ENCODE measurements around the gene MEGF8. TPM values are rescaled to one million over a fixed set of nuclear protein-coding genes. Genes with fewer than 3 reads are reported as not detected.

MEGF8 gene
- total RNA-seq, 1 experiment from 2014 or later = 26.1 TPM

DNA sequence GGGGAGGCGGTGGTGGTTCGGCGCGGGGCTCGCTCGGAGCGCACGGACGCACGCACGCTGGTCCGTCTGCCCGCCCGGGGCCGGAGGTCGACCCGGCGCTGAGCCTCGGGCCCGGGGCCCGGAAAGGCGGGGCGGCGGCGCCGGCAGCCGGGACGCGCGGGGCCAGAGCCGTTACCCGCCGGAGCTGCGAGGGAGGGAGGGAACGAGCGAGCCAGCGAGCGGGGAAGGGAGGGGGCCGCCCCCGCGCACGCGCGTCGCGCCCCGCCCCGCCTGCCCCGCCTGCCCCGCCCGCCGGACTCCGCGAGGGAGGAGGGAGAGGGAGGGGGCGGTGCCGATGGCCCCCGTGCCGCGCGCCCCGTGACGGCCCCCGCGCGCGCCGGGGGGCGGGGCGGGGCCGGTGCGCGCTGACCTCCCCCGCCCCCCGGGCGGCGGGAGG is 41.4 kb upstream of the MEGF8 start:
- peak overlapping the region; percentile 34 for H3K4me3 ChIP-seq (ENCODE audit: insufficient read depth, low read depth, low read length)
- peak; percentile 97 for DNase-seq
- H3K36me3 ChIP-seq (replicated peaks; ENCODE audit: control insufficient read depth, insufficient read depth, low read length) = peaks cover 5% of the 10 kb centered on the region
- H3K27me3 ChIP-seq (ENCODE audit: control insufficient read depth, insufficient read depth, low read length) = no peaks in the 10 kb centered on the region

DNA sequence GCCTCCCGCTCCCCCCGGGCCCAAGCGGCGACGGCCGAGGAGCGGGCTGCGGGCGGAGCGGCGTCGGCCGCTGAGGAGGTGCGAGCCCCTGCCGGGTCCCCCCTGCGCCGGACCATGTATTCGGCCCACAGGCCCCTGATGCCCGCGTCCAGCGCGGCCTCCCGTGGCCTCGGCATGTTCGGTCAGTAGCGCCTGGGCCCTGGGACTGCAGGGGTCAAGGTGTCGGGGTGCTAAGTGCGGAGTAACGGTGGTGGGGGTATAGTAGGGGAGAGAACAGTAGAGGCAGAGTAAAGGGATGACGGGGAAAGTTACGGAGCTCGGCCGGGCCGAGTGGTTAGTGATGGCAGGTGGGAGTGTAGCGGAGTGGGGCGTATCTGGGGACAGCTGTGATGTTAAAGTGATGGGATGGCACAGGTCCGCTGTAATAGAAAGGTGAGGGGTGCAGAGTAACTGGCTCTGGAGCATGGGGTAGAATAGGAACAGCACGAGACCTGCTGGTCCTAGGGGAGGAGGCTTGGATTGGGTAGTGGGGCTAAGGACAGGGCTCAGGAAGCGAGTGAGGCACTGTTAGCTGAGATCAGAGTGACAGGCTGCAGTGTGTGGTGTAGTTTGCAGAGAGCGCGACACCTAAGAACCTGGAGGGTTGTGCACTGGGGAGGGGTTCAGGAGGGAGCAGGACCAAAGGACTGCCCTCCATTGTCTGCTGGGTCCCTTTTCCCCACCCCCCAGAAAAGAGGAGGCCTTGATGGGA is 40.7 kb upstream of the MEGF8 start:
- Histone ChIP-seq H3K27me3 (ENCODE audit: control insufficient read depth, insufficient read depth, low read length) (no peaks in the 10 kb centered on the region), H3K36me3 (replicated peaks; ENCODE audit: control insufficient read depth, insufficient read depth, low read length) (peaks cover 9% of the 10 kb centered on the region), H3K4me3 (ENCODE audit: insufficient read depth, low read depth, low read length) (peak overlapping the region; percentile 66)
- peak; percentile 77 for DNase-seq

DNA sequence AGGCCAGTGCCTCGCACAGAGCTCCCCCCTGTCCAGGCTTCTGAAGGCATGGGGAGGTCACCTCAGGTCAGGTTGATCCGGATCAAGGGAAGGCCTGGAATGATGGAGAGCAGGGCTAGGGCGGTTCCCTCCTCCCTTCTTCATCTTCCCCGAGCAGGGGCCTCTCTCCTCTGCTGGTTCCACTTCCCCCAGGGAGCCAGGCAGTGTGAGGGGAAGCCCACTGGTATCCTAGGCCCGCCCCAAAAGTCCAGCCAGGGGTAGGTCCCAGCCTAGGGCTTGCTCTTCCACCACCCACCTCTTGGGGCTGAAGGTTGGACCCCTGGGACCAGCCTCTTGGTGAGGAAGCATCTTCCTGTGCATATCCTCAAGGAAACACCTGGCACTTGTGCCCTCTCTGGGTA is 39.9 kb upstream of the MEGF8 start:
- Histone ChIP-seq H3K27me3 (ENCODE audit: control insufficient read depth, insufficient read depth, low read length) (no peaks in the 10 kb centered on the region), H3K36me3 (replicated peaks; ENCODE audit: control insufficient read depth, insufficient read depth, low read length) (peaks cover 10% of the 10 kb centered on the region), H3K4me3 (ENCODE audit: insufficient read depth, low read depth, low read length) (no peak overlapping the region)
- no peak for DNase-seq

- Histone ChIP-seq H3K36me3 (replicated peaks; ENCODE audit: control insufficient read depth, insufficient read depth, low read length) (peaks cover 10% of the 10 kb centered on the region), H3K27me3 (ENCODE audit: control insufficient read depth, insufficient read depth, low read length) (no peaks in the 10 kb centered on the region), H3K4me3 (ENCODE audit: insufficient read depth, low read depth, low read length) (no peak overlapping the region)
- DNase-seq = no peak
Measured at GRCh38 chr19:42285988-42286348, 39.5 kb upstream of the MEGF8 start.

- H3K36me3 ChIP-seq (replicated peaks; ENCODE audit: control insufficient read depth, insufficient read depth, low read length) = peaks cover 10% of the 10 kb centered on the region
- no peak overlapping the region for H3K4me3 ChIP-seq (ENCODE audit: insufficient read depth, low read depth, low read length)
- H3K27me3 ChIP-seq (ENCODE audit: control insufficient read depth, insufficient read depth, low read length) = no peaks in the 10 kb centered on the region
- DNase-seq = no peak
Measured at GRCh38 chr19:42286349-42287016, 39.0 kb upstream of the MEGF8 start.

DNA sequence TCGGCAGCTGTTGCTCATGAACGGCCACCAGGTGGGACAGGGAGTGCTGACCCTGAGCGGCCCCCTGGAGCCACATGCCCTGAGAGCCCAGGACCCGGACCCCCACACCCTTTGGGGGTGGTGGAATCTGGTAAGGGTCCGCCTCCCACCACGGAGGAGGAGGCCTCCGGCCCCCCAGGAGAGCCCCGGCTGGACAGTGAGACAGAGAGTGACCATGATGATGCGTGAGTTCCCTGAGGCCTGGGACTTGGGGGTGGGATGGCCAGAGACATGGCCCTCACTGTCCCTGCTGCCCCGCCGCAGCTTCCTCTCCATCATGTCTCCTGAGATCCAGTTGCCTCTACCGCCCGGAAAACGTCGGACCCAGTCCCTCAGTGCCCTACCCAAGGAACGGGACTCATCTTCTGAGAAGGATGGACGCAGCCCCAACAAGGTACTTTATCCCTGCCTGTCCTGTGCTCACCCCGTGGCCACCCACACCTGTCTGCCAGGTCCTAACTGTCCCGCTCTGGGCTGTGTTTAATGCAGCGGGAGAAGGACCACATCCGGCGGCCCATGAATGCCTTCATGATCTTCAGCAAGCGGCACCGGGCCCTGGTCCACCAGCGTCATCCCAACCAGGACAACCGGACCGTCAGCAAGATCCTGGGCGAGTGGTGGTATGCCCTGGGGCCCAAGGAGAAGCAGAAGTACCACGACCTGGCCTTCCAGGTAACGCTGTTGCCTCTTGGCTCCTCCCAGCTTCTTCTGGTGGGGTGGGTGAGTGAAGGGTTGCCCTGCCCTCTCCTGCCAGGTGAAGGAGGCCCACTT is 38.2 kb upstream of the MEGF8 start:
- Histone ChIP-seq H3K27me3 (ENCODE audit: control insufficient read depth, insufficient read depth, low read length) (no peaks in the 10 kb centered on the region), H3K4me3 (ENCODE audit: insufficient read depth, low read depth, low read length) (no peak overlapping the region), H3K36me3 (replicated peaks; ENCODE audit: control insufficient read depth, insufficient read depth, low read length) (peaks cover 11% of the 10 kb centered on the region)
- no peak for DNase-seq

- no peak for DNase-seq
- peaks cover 11% of the 10 kb centered on the region for H3K36me3 ChIP-seq (replicated peaks; ENCODE audit: control insufficient read depth, insufficient read depth, low read length)
- H3K4me3 ChIP-seq (ENCODE audit: insufficient read depth, low read depth, low read length) = no peak overlapping the region
- no peaks in the 10 kb centered on the region for H3K27me3 ChIP-seq (ENCODE audit: control insufficient read depth, insufficient read depth, low read length)
Measured at GRCh38 chr19:42287827-42288107, 37.7 kb upstream of the MEGF8 start.

GRCh38 chr19:42288387-42288786 is 37.0 kb upstream of the MEGF8 start:
- Histone ChIP-seq H3K36me3 (replicated peaks; ENCODE audit: control insufficient read depth, insufficient read depth, low read length) (peaks cover 11% of the 10 kb centered on the region), H3K27me3 (ENCODE audit: control insufficient read depth, insufficient read depth, low read length) (no peaks in the 10 kb centered on the region), H3K4me3 (ENCODE audit: insufficient read depth, low read depth, low read length) (no peak overlapping the region)
- DNase-seq = no peak

DNA sequence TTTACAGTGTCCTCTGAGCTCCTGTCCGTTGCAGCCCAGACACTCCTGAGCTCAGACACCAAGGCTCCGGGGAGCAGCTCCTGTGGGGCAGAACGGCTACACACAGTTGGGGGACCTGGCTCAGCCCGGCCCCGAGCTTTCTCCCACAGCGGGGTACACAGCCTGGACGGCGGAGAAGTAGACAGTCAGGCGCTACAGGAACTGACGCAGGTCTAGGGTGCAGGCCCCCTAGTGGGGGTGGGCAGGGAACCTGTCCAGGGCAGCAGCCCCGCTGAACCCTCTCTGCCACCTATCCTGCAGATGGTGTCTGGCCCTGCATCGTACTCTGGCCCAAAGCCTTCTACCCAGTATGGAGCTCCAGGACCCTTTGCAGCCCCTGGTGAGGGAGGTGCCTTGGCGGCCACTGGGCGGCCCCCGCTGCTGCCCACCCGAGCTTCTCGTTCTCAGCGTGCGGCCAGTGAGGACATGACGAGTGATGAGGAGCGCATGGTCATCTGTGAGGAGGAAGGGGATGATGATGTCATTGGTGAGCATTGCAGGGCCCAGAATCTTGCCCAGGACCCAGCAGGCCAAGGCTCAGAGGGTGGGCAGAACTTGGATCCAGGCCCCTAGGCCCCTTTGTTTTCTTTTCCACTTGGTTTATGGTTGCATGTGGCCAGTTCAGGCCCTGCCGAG is 36.4 kb upstream of the MEGF8 start:
- H3K4me3 ChIP-seq (ENCODE audit: insufficient read depth, low read depth, low read length) = no peak overlapping the region
- peaks cover 11% of the 10 kb centered on the region for H3K36me3 ChIP-seq (replicated peaks; ENCODE audit: control insufficient read depth, insufficient read depth, low read length)
- DNase-seq = no peak
- no peaks in the 10 kb centered on the region for H3K27me3 ChIP-seq (ENCODE audit: control insufficient read depth, insufficient read depth, low read length)

DNA sequence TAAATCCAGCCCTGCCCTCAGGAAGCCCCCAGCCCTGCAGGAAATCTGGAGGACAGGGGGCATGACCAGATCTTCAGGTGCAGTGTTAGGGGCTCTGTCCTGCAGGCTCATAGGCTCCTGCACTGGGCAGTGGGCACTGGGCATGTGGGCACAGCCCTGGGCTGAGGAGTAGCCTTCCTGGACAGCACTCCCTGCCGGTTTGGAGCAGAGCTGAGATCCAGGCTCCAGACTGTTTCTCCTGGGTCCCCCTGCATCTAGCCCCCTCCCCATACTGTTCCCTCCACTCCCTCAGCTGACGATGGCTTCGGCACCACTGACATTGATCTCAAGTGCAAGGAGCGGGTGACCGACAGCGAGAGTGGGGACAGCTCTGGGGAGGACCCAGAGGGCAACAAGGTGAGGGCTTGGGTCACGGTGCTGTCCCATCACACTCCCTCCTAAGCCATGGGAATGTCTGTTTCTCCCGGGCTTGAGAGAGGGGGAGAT is 35.8 kb upstream of the MEGF8 start:
- no peaks in the 10 kb centered on the region for H3K27me3 ChIP-seq (ENCODE audit: control insufficient read depth, insufficient read depth, low read length)
- DNase-seq = no peak
- peaks cover 14% of the 10 kb centered on the region for H3K36me3 ChIP-seq (replicated peaks; ENCODE audit: control insufficient read depth, insufficient read depth, low read length)
- H3K4me3 ChIP-seq (ENCODE audit: insufficient read depth, low read depth, low read length) = no peak overlapping the region

GRCh38 chr19:42290136-42290522 is 35.3 kb upstream of the MEGF8 start:
- H3K36me3 ChIP-seq (replicated peaks; ENCODE audit: control insufficient read depth, insufficient read depth, low read length) = peaks cover 14% of the 10 kb centered on the region
- no peak for DNase-seq

DNA sequence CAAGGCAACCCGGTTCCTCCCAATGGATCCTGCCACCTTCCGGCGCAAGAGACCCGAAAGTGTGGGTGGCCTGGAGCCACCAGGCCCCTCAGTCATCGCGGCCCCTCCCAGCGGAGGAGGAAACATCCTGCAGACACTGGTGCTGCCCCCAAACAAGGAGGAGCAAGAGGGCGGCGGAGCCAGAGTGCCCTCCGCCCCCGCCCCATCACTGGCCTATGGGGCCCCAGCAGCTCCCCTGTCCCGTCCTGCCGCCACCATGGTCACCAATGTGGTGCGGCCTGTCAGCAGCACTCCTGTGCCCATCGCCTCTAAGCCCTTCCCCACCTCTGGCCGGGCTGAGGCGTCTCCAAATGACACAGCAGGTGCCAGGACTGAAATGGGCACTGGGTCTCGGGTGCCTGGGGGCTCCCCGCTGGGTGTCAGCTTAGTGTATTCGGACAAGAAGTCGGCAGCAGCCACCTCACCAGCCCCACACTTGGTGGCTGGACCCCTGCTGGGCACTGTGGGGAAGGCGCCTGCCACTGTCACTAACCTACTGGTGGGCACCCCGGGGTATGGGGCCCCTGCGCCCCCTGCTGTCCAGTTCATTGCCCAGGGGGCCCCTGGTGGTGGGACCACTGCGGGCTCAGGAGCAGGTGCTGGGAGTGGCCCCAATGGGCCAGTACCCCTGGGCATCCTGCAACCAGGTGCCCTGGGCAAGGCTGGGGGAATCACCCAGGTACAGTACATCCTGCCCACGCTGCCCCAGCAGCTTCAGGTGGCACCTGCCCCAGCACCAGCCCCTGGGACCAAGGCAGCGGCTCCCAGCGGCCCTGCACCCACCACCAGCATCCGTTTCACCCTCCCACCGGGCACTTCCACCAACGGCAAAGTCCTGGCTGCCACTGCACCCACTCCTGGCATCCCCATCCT is 34.7 kb upstream of the MEGF8 start:
- Histone ChIP-seq H3K36me3 (replicated peaks; ENCODE audit: control insufficient read depth, insufficient read depth, low read length) (peaks cover 14% of the 10 kb centered on the region), H3K4me3 (ENCODE audit: insufficient read depth, low read depth, low read length) (no peak overlapping the region), H3K27me3 (ENCODE audit: control insufficient read depth, insufficient read depth, low read length) (no peaks in the 10 kb centered on the region)
- DNase-seq = peak; percentile 79

More at GRCh38 chr19:42290136-42290522, 35.3 kb upstream of the MEGF8 start:
- Histone ChIP-seq H3K4me3 (ENCODE audit: insufficient read depth, low read depth, low read length) (no peak overlapping the region), H3K27me3 (ENCODE audit: control insufficient read depth, insufficient read depth, low read length) (no peaks in the 10 kb centered on the region)

DNA sequence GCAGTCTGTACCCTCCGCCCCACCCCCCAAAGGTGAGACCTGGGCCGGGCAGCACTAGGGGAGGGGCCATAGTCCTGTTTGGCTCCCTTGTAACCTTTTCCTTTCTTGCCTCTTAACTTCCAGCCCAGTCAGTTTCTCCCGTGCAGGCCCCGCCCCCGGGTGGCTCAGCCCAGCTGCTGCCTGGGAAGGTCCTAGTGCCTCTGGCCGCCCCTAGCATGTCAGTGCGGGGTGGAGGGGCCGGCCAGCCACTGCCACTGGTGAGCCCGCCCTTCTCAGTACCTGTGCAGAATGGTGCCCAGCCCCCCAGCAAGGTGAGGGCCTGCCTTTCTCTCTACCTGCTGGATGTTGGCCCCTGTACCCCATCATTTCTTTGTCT is 34.0 kb upstream of the MEGF8 start:
- DNase-seq = peak; percentile 84
- H3K36me3 ChIP-seq (replicated peaks; ENCODE audit: control insufficient read depth, insufficient read depth, low read length) = peaks cover 14% of the 10 kb centered on the region
- no peaks in the 10 kb centered on the region for H3K27me3 ChIP-seq (ENCODE audit: control insufficient read depth, insufficient read depth, low read length)
- H3K4me3 ChIP-seq (ENCODE audit: insufficient read depth, low read depth, low read length) = no peak overlapping the region
